Osteocyte (in vitro differentiated cells): ENCODE measurements around the gene RAB43. TPM values are rescaled to one million over a fixed set of nuclear protein-coding genes. Genes with fewer than 3 reads are reported as not detected.
"Not testable (repeated sequence)": the region's sequence is repeated elsewhere in the genome, so short reads cannot be mapped to it uniquely, and the experiment has no call there.

Experiments
- DNase-seq: peaks from one replicate; pipeline ENCODE4 v3.0.0; 2021; ENCODE audit warnings: mixed read lengths; ENCODE audit not compliant: unreplicated experiment; ENCODE audit errors: extremely low spot score
- H3K27ac Mint-ChIP-seq: one replicate; pipeline ENCODE4 v1.8.0; 2021; ENCODE audit warnings: mild to moderate bottlenecking, mixed read lengths; ENCODE audit not compliant: unreplicated experiment
- H3K27me3 Mint-ChIP-seq: one replicate; pipeline ENCODE4 v1.8.0; 2021; ENCODE audit warnings: mixed read lengths; ENCODE audit not compliant: unreplicated experiment
- H3K36me3 Mint-ChIP-seq: one replicate; pipeline ENCODE4 v1.8.0; 2021; ENCODE audit warnings: mixed read lengths; ENCODE audit not compliant: unreplicated experiment
- H3K4me1 Mint-ChIP-seq: one replicate; pipeline ENCODE4 v1.8.0; 2021; ENCODE audit warnings: mixed read lengths; ENCODE audit not compliant: unreplicated experiment
- H3K4me3 Mint-ChIP-seq: one replicate; pipeline ENCODE4 v1.8.0; 2021; ENCODE audit warnings: mild to moderate bottlenecking, moderate library complexity, mixed read lengths; ENCODE audit not compliant: unreplicated experiment
- H3K9me3 Mint-ChIP-seq: one replicate; pipeline ENCODE4 v1.8.0; 2021; ENCODE audit warnings: mixed read lengths; ENCODE audit not compliant: unreplicated experiment
- CTCF ChIP-seq: fragments of 200-600 bp; sonication (generic); IDR thresholded peaks from 2 replicates; pipeline ENCODE4 v1.5.0; 2021; ENCODE audit warnings: antibody characterized with exemption, mild to moderate bottlenecking, moderate library complexity
- total RNA-seq: library from RNA; stranded (reverse); gene quantifications from 2 replicates; pipeline ENCODE4 v1.2.1, GENCODE V29; 2021

RAB43 gene
- total RNA-seq, 1 donor from 2014 or later, result 23.2 TPM

- no peaks in the 10 kb centered on the region for H3K9me3 Mint-ChIP-seq
- H3K36me3 Mint-ChIP-seq, result peaks cover 11% of the 10 kb centered on the region
- no peak for DNase-seq
- no peaks in the 10 kb centered on the region for H3K27me3 Mint-ChIP-seq
- no peak overlapping the region for H3K27ac Mint-ChIP-seq
- H3K4me3 Mint-ChIP-seq, result no peak overlapping the region
- H3K4me1 Mint-ChIP-seq, result peaks cover 26% of the 10 kb centered on the region
- no peak for TF ChIP-seq CTCF
Observed at GRCh38 chr3:129114455-129114854, 7.1 kb downstream of the RAB43 start.

GRCh38 chr3:129112308-129113052 lies 9.1 kb downstream of the RAB43 start:
- peaks cover 9% of the 10 kb centered on the region for H3K36me3 Mint-ChIP-seq
- no peak for TF ChIP-seq CTCF
- H3K4me1 Mint-ChIP-seq, result peaks cover 9% of the 10 kb centered on the region
- H3K27ac Mint-ChIP-seq, result no peak overlapping the region
- DNase-seq, result no peak
- no peaks in the 10 kb centered on the region for H3K27me3 Mint-ChIP-seq
- no peaks in the 10 kb centered on the region for H3K9me3 Mint-ChIP-seq
- H3K4me3 Mint-ChIP-seq, result no peak overlapping the region

- not testable (repeated sequence) for DNase-seq, H3K4me3 Mint-ChIP-seq, H3K9me3 Mint-ChIP-seq, H3K27ac Mint-ChIP-seq, H3K36me3 Mint-ChIP-seq, H3K4me1 Mint-ChIP-seq, H3K27me3 Mint-ChIP-seq
Observed at GRCh38 chr3:129111076-129111780, 10.4 kb downstream of the RAB43 start.

- H3K4me3 Mint-ChIP-seq, result no peak overlapping the region
- no peaks in the 10 kb centered on the region for H3K4me1 Mint-ChIP-seq
- no peaks in the 10 kb centered on the region for H3K9me3 Mint-ChIP-seq
- H3K36me3 Mint-ChIP-seq, result peaks cover 6% of the 10 kb centered on the region
- no peak overlapping the region for H3K27ac Mint-ChIP-seq
- DNase-seq, result no peak
- TF ChIP-seq CTCF, result no peak
- no peaks in the 10 kb centered on the region for H3K27me3 Mint-ChIP-seq
Observed at GRCh38 chr3:129107793-129108192, 13.8 kb downstream of the RAB43 start.

- no peak for DNase-seq
- Mint-ChIP-seq H3K9me3 (no peaks in the 10 kb centered on the region), H3K27me3 (no peaks in the 10 kb centered on the region), H3K27ac (no peak overlapping the region), H3K4me1 (no peaks in the 10 kb centered on the region), H3K4me3 (no peak overlapping the region), H3K36me3 (peaks cover 6% of the 10 kb centered on the region)
- no peak for TF ChIP-seq CTCF
Observed at GRCh38 chr3:129106866-129107565, 14.6 kb downstream of the RAB43 start.
